Mucosa of gallbladder (tissue), 1 donor: ENCODE measurements around the gene NUP133. TPM values are rescaled to one million over a fixed set of nuclear protein-coding genes. Genes with fewer than 3 reads are reported as not detected.
"Not testable (repeated sequence)": the region's sequence is repeated elsewhere in the genome, so short reads cannot be mapped to it uniquely, and the experiment has no call there.

ENCODE experiments used
- DNase-seq: peaks from one replicate; pipeline ENCODE4 v3.0.0-alpha.2; 2020; ENCODE audit warnings: low spot score
- total RNA-seq: library from RNA; stranded (reverse); gene quantifications from one replicate; pipeline ENCODE4 v1.2.1, GENCODE V29; 2021
- donor health status: DM: no; HTN: no; CAD: no.

Gene NUP133
- total RNA-seq, 1 donor from 2014 or later = 30.3 TPM

DNA sequence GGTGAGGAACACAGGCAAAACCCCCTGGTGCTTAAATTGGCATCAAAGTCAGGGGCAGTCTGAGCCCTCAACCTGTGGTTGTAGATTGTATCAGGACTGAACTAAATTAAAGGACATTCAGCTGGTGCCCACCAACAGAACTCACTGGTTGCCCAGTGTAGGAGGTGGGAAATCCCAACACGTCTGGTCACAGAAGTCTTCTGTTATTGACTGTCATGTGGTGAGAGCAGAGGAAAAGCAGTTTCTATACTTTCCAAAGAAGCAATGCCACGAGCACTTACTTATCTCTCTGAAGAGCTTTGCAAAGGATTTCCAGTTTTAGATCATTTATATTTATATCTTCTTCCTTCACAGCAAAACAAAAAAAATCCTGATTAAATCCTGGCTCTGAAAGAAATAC is 59.3 kb downstream of the NUP133 start:
- no peak for DNase-seq

DNA sequence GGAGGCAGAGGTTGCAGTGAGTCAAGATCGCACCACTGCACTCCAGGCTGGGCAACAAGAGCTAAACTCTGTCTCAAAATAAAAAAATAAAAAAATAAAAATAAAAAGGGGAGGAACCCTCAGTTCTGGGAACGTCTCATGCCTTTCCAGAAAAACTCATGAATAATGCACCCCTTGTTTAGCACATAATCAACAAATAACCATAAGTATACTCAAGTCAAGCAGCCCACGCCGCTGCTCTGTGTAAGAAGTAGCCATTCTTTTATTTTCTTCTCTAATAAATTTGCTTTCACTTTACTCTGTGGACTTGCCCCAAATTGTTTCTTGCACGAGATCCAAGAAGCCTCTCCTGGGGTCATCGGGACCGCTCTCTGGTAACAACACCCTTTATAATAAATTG is 59.8 kb downstream of the NUP133 start:
- no peak for DNase-seq

DNA sequence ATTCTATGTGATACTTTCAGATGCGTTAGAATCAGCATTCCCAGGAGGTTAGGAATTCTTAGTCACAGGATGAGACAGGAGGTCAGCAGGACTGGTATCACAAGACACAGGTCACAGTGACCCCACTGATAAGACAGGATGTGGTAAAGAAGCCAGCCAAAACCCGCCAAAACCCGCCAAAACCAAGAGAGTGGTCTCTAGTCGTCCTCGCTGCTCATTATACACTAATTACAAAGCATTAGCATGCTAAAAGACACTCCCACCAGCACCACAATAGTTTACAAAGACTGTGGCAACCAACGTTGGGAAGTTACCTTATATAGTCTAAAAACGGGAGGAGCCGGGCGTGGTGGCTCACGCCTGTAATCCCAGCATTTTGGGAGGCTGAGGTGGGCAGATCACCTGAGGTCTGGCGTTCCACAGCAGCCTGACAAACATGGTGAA is 60.3 kb downstream of the NUP133 start:
- no peak for DNase-seq

DNA sequence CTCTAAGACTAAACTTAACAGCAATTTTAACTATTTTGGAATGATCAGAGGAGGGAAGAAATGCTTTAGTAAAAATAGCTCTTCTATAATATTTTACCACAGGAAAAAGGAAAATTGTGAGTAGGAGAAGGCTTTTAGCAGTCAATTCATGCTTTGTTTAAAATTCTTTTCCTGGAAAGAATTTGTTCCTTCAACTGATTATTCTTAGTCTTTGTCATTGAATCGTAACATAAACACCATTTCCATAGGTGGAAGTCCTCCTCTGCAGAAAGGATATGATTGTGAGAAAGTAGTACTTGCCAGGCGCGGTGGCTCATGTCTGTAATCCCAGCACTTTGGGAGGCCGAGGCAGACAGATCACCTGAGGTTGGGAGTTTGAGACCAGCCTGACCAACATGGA is 62.3 kb downstream of the NUP133 start:
- DNase-seq = no peak

DNA sequence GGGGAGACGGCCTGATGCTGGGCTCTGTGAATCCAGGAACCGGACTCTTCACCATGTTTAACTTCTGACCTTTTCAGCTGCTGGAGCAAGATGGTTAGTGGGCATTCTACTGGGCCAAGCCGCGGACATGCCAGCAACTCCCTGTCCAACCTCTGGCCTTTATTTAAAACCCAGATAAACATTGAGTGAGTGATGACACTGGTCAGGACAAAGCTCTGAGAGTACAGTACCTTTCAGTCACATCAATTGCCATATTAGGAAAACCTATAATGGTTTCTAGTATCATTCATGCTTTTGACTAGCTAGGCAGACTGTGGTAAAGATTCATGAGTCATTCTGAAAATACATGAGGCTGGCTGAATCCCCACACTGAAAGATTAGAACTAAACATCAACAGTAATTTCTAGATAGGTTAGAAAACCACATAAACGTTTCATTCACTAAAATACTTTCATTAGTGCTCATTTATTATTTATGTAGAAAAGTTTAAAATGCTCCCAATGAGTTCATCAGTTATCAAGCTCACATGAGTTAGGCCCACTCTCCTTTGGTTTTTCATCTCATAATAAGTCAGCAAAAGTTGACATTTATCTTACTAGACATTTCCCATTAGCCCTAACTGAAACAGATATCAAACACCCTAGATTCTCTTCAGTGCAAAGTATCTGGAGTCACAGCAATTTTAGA is 67.1 kb downstream of the NUP133 start:
- DNase-seq = no peak

DNA sequence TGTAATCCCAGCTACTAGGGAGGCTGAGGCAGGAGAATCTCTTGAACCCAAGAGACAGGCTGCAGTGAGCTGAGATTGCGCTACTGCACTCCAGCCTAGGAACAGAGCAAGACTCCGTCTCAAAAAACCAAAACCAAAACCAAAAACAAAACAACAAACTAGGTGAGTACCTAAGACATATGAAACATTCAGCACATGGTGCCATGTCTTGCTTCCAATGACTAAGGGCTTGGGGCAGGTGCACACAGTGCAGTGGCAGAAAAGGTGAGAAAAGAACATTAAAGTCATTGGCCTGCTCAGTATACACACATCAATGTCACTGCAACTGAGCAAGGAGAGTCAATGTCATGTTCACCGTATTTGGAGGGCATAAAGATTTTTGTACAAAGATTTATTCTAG is 70.1 kb downstream of the NUP133 start:
- DNase-seq = no peak

DNA sequence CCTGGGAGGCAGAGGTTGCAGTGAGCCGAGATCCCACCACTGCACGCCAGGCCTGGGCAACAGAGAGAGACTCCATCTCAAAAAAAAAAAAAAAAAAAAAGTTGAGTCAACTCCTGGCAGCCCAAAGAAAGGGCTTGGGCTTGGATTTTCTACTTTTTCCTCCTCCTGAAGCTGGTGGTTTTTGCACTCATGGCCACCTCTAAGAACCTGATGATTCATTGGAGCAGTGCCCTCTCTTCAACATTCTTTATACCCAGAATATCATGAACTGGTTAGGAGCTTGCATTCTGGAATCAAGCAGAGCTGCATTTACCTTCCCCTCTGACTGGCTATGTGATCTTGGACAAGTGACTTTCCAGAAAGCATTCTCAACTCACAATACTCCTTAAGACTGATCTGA is 70.7 kb downstream of the NUP133 start:
- DNase-seq = no peak

DNA sequence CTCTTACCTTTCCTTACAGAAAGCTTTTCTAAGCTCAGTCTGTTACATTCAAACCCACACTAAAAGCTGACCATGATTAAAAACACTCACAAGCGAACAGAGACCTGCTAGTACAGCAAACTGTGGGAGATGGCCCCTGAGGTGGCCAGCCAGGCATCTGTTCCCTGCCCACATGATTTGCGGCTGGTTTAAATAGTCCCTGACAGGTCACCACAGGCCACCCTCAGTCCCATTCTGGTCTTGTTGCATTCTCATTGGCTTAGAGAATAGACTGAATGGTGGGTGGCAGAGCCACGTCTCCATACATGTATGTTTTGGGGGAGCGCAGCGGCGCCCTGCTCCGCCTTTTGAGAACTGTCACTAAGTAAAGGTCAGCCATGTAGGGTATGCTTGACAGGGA is 71.9 kb downstream of the NUP133 start:
- DNase-seq = no peak

DNA sequence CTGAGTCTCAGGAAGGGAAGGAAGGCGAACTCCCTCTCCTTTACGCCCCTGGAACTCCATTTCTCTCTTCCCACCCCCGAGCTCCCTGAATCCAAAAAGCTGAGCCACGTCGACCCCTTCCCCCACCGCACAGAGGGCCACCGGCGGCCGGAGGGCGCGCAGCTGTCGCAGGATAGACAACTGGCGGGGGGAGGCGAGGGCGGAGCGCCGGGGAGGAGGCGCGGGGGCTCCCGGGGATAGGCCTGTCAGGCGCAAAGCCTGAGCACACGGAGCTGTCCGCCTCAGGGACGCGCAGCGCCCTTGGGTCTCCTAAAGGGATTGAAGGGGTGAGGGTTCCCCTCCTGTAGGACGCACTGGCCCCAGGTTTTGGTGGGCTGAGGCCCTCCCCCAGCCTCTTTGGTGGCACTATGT is 73.5 kb downstream of the NUP133 start:
- DNase-seq = no peak

DNA sequence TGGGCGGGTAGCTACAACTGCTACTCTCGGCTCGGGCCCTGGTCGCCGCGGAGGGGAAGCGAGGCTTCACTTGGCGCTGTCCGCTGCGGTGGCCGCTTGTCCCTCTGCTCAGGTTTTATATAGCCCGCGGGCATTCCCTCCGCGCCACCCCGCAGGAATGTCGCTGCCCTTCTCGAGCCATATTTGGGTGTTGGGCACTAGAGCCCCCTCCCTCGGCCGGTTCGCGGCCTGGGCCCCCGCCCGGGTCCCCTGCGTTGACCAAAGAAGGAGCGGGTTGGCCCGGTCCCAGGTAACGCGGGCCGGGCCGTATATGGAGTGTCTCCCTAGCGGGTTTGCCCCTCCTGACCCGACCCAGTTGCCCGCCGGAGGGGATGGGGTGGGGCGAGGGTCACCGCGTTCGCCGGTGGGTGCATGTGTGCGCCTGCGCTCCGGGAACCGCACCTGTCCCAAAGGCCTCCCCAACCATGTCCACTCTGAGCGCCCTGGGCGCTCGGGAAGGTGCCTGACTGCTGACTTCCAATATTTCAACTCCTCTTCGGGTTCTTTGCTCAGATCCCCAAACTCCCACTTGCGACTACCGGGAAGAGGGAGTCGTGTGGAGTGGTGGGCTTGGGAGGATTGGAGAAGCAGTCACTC is 74.0 kb downstream of the NUP133 start, which contains the start of gene ACTA1:
TSS of gene ACTA1 (minus strand) at position 90 of the 636 bp plus-strand sequence. CDS start 979 bp downstream, outside the sequence.
- DNase-seq = no peak

DNA sequence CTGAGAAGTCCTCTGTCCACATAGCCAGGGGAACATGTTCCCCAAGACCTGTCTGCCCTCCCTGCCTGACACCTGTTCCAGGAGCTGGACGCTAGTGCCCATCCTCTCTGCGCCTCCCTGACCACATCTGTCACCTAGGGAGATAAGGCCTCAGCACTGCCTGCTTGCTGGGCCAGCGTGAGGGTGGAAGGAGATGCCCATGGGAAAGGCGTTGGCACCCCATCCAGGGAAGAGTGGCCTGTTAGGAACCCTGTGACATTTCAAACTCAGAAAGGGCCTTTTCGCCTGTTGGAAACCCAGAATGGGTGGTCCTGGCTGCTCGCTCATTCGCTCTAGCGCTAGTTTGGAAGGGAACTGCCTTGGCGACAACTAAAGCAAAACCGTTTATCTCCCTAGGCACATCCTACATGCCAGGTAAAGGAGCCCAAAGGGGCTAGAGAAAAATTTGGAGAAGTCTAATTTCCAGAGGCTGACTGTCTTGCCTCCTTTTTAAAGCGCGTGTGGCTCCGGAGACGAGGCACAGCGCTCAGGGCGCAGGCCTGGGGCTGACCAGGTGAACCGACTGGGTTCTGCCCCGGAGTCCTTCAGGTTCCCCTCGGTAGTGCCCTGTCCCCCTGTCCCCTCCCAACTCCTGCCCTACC is 74.7 kb downstream of the NUP133 start:
- DNase-seq = no peak

DNA sequence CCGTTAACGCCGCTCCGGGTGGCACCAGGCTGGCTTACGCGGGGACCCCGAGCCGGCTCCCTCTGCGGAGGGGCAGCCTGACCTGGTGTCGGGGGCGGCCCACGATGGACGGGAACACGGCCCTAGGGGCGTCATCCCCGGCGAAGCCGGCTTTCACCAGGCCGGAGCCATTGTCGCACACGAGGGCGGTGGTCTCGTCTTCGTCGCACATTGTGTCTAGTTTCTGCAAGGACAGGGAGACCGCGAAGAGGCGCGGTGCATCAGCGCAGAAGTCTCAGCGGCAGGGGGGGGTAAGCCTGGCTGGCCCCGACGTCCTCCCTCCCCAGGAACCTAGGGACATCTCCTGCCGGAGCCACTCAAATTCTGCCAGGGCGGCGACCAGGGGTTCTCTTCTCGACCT is 75.2 kb downstream of the NUP133 start:
- DNase-seq = no peak

DNA sequence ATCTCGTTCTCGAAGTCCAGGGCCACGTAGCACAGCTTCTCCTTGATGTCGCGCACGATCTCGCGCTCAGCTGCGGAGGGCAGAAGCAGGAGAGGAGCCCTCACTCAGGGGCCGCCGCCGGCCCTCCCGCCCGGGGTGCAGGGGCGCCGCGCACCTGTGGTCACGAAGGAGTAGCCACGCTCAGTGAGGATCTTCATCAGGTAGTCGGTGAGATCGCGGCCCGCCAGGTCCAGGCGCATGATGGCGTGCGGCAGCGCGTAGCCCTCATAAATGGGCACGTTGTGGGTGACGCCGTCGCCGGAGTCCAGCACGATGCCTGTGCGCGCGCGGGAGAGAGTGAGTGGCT is 76.1 kb downstream of the NUP133 start:
- DNase-seq = no peak

DNA sequence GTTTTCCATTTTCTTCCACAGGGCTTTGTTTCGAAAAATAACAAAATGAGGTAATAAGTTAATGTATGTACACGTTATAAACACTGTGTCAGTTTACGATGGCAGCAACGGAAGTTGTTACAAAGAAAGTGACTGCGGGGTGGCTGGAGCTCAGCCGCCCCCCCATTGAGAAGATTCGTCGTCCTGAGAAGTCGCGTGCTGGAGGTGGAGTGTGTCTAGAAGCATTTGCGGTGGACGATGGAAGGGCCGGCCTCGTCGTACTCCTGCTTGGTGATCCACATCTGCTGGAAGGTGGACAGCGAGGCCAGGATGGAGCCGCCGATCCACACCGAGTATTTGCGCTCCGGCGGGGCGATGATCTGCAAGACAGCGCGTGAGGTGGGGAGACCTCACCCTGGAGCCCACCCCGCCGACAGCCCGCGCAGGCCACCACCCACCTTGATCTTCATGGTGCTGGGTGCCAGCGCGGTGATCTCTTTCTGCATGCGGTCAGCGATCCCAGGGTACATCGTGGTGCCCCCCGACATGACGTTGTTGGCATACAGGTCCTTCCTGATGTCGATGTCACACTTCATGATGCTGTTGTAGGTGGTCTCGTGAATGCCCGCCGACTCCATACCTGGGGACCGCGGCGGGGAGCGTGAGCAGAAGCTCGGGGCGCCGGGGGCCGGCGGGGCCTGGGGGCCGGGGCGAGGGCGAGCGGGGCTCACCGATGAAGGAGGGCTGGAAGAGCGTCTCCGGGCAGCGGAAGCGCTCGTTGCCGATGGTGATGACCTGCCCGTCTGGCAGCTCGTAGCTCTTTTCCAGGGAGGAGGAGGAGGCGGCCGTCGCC is 76.6 kb downstream of the NUP133 start:
- no peak for DNase-seq

DNA sequence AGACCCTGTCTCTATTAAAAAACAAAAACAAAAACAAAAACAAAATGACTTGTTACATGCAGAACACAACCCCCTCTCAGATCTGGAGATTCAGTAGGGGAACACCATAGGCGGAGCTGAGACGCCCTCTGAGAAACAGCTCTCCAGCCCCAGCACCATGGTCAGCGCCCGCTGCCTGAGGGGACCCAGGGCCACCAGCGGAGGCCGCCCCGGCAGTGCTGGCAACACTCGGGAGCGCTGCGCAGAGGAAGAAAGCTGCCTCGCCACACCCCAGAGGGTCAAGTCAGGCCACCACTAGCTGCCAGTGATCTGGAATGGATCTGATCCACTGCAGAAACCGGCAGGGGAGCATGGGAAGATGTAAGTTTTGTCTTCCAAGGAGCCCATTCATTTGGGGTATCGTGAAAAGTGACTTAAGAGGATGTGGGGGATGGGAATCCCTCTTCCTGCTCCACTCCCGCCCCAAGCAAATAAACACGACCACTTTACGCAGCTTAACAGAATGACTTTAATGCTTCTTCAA is 77.3 kb downstream of the NUP133 start:
- peak; percentile 46 for DNase-seq

DNA sequence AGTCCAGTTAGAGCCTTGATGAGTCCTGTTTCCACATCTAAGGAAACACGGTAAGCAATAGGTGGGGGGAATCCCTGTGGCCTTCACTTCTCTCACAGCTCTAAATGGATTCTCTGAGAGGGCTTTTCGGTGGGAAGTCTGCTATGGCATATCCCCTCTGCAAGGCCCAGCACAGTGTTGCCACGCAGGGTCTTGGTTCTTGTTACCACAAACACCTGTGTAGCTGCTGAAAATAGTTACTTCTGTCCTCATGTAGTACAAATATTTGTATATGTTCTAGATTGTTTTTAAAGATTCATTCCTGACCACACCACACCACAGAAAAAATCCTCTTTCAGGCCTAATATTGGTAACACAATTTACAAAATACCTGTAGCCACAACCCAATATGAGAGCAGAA is 79.9 kb downstream of the NUP133 start:
- DNase-seq = no peak

DNA sequence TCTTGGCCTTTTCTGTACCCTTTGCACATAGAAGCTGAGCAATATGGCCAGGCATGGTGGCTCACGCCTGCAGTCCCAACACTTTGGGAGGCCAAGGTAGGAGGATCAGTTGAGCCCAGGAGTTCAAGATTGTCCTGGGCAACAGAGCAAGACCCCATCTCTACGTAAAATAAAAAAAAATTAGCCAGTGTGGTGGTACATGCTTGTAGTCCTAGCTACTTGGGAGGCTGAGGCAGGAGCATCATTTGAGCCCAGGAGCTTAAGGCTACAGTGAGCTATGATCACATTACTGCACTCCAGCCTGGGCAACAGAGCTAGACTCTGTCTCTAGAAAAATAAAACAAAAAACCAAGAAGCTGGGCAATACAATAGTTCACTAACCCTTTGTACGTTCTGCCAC is 80.6 kb downstream of the NUP133 start:
- no peak for DNase-seq

DNA sequence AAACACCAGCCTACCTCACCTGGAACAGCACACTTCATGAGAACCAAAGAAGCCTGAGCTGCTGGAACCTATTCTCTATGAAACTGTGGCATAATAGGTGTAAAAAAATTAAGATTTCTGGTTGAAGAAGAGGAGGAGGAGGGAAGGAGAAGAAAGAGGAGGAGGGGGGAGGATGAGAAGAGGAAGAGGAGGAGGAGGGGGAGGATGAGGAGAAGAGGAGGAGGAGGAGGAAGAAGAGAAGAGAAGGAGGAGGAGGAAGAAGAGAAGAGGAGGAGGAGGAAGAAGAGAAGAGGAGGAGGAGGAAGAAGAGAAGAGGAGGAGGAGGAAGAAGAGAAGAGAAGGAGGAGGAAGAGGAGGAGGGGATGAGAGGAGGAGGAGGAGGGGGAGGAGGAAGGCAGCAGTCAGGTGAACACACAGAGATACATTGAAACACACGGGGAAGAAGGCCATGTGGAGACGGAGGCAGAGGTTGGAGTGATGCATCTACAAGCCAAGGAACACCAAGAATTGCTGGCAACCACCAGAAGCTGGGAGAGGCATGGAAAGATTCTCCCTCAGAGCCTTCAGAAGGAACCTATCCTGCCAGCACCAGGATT is 82.5 kb downstream of the NUP133 start:
- DNase-seq = no peak

DNA sequence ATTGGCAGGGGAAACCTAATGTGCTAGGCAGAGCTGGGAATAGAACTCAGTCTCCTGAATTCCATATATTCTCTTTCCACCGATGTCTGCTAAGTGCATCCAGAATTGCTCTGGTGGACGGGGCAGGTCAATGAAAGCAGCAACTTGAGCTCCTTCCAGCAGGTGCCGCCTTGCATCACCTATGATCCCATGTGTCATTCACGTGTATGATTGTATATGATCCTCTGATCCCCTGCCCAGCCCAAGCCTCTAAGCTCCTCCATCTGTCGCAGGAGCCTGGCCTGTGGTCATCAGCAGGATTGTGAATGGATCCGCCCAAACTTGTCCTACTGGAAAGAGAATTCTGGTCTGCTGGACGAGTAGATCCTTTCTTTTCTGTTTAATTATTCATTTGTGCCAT is 87.4 kb downstream of the NUP133 start:
- no peak for DNase-seq

DNA sequence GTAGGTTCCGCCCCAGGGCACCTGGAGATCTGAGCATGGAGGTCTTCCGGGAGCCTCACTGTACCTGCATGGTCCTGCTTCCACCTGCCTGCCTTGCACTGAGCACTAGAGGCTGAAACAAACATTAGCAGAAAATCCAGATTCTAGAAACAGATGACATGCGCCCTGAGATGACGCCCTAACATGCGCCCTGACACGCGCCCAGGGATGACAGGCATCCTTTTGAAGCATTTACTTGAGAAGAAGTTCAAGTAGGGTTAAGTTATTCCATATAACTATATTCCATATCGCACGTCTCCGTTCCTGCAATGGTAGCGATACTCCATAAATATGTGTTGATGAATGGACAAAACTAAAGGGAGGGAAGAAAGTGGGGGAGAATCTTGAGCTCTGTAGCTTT is 87.9 kb downstream of the NUP133 start:
- DNase-seq = no peak

DNA sequence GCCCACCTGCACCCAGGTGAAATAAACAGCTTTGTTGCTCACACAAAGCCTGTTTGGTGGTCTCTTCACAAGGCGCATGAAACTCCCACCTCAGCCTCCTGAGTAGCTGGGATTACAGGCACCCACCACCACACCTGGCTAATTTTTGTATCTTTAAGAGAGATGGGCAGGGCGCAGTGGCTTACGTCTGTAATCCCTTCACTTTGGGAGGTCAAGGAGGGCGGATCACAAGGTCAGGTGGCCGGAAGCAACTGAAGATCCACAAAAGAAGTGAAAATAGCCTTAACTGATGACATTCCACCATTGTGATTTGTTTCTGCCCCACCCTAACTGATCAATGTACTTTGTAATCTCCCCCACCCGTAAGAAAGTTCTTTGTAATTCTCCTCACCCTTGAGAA is 89.6 kb downstream of the NUP133 start:
- DNase-seq = not testable (repeated sequence)

DNA sequence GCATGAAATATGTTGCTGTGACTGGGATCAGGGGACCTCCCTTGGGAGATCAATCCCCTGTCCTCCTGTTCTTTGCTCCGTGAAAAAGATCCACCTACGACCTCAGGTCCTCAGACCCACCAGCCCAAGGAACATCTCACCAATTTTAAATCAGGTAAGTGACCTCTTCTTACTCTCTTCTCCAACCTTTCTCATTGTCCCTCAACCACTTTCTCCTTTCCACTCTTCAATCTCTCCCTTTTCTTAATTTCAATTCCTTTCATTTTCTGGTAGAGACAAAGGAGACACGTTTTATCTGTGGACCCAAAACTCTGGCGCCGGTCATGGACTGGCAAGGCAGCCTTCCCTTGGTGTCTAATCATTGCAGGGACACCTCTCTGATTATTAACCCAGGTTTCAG is 95.3 kb downstream of the NUP133 start:
- DNase-seq = not testable (repeated sequence)
